Adipose tissue (tissue), 3 donors: Measurements from ENCODE around the gene SLC25A22. TPM values are rescaled to one million over a fixed set of nuclear protein-coding genes. Genes with fewer than 3 reads are reported as not detected.

Source experiments
- H3K27ac ChIP-seq: one replicate; pipeline ENCODE4 v1.5.1; 2013; ENCODE audit warnings: low read depth, low read length
- WGBS, 3 donors: extraction: QIAGEN DNeasy Blood & Tissue Kit; methylation state at CpG; one replicate each; pipeline ENCODE4 v1.1.7; 2013; 5-methylcytosine and 5-hydroxymethylcytosine counted together
- polyA plus RNA-seq, 3 donors: library from polyadenylated mRNA; stranded (reverse); fragments of 200-250 nt; gene quantifications; one replicate each; pipeline ENCODE4 v1.2.3, GENCODE V29; 2013
- donor health status: healthy with polysubstance abuse.
- donor health status: Bipolar disorder and iron deficiency.
- donor health status: healthy.

Gene SLC25A22
- polyA plus RNA-seq, result 10 to 100 TPM; 11.1 to 53.6 (median 40.1) TPM

GRCh38 chr11:798093-798713 lies at the start of gene SLC25A22:
SLC25A22 (minus strand) TSS chr11:798281; CDS start chr11:795006, 3,275 bp downstream.
- no peak within 1 kb of the TSS for H3K27ac ChIP-seq
- 3 to 4% (median 3%) methylated on average over 50 to 64 of the region's 69 CpGs for WGBS, 3 donors

- H3K27ac ChIP-seq, result no peak overlapping the region
- 74 to 83% (median 77%) methylated on average over 17 to 18 of the region's 18 CpGs for WGBS, 3 donors
Measured at GRCh38 chr11:847876-848275, 49.8 kb upstream of the SLC25A22 start.

GRCh38 chr11:846496-847098 lies 48.5 kb upstream of the SLC25A22 start:
- WGBS, 3 donors, result 71 to 83% (median 71%) methylated on average over 11 of the region's 11 CpGs

GRCh38 chr11:845872-846495 lies 47.9 kb upstream of the SLC25A22 start:
- no peak overlapping the region for H3K27ac ChIP-seq
- 44 to 67% (median 49%) methylated on average over 8 of the region's 8 CpGs for WGBS, 3 donors

More at GRCh38 chr11:846496-847098, 48.5 kb upstream of the SLC25A22 start:
- no peak overlapping the region for H3K27ac ChIP-seq

GRCh38 chr11:844693-845644 lies 46.9 kb upstream of the SLC25A22 start:
- H3K27ac ChIP-seq, result peak overlapping the region; percentile 68
- 21 to 44% (median 25%) methylated on average over 26 to 31 of the region's 31 CpGs for WGBS, 3 donors

- peak overlapping the region; percentile 78 for H3K27ac ChIP-seq
- 3 to 7% (median 5%) methylated on average over 22 to 25 of the region's 25 CpGs for WGBS, 3 donors
Measured at GRCh38 chr11:843818-844692, 46.0 kb upstream of the SLC25A22 start.

GRCh38 chr11:843086-843734 lies 45.1 kb upstream of the SLC25A22 start:
- H3K27ac ChIP-seq, result peak overlapping the region; percentile 78
- WGBS, 3 donors, result 0 to 1% (median 1%) methylated on average over 35 to 53 of the region's 53 CpGs

GRCh38 chr11:842370-843002 lies 44.4 kb upstream of the SLC25A22 start, which contains the start of the genes POLR2L and TSPAN4:
POLR2L (minus strand) TSS chr11:842529; CDS start chr11:842508, 21 bp downstream.
TSPAN4 (plus strand) TSS chr11:842852; CDS start chr11:850305, 7,453 bp downstream.
- peak within 1 kb of the TSS; percentile 87 for H3K27ac ChIP-seq
- WGBS, 3 donors, result 0 to 1% (median 0%) methylated on average over 77 to 87 of the region's 87 CpGs

GRCh38 chr11:841981-842369 lies 43.9 kb upstream of the SLC25A22 start:
- 0% methylated on average over 18 to 27 of the region's 27 CpGs for WGBS, 3 donors
- no peak overlapping the region for H3K27ac ChIP-seq

- 56 to 83% (median 81%) methylated on average over 22 to 25 of the region's 25 CpGs for WGBS, 3 donors
Measured at GRCh38 chr11:839875-840617, 42.0 kb upstream of the SLC25A22 start.

GRCh38 chr11:839280-839623 lies 41.2 kb upstream of the SLC25A22 start:
- H3K27ac ChIP-seq, result no peak overlapping the region
- WGBS, 3 donors, result 90 to 96% (median 94%) methylated on average over 5 of the region's 5 CpGs

More at GRCh38 chr11:839875-840617, 42.0 kb upstream of the SLC25A22 start:
- no peak overlapping the region for H3K27ac ChIP-seq

- 29 to 60% (median 55%) methylated on average over 17 of the region's 17 CpGs for WGBS, 3 donors
- no peak overlapping the region for H3K27ac ChIP-seq
Measured at GRCh38 chr11:838441-839279, 40.6 kb upstream of the SLC25A22 start.

GRCh38 chr11:837990-838307 lies 39.9 kb upstream of the SLC25A22 start:
- WGBS, 3 donors, result 66 to 74% (median 73%) methylated on average over 8 of the region's 8 CpGs
- H3K27ac ChIP-seq, result no peak overlapping the region

GRCh38 chr11:837189-837989 lies 39.3 kb upstream of the SLC25A22 start:
- H3K27ac ChIP-seq, result no peak overlapping the region
- 81 to 84% (median 83%) methylated on average over 21 to 22 of the region's 22 CpGs for WGBS, 3 donors

GRCh38 chr11:836700-837099 lies 38.6 kb upstream of the SLC25A22 start:
- WGBS, 3 donors, result 80 to 90% (median 87%) methylated on average over 9 of the region's 9 CpGs
- H3K27ac ChIP-seq, result no peak overlapping the region
